HL-60 (cell line): Measurements from ENCODE around the gene RFX8.

ENCODE experiments used
- DNase-seq, 2 experiments: peaks; one replicate each; pipeline ENCODE4 v3.0.0-alpha.2; 2010 to 2020; ENCODE audit warnings: low read depth in 1 of 2, low spot score in 1 of 2
- H3K27ac ChIP-seq: fragments of 250-450 bp; sonication (Bioruptor Pico); replicated peaks from 2 replicates; pipeline ENCODE4 v1.5.1; 2020; ENCODE audit warnings: mild to moderate bottlenecking, moderate library complexity
- H3K27me3 ChIP-seq: fragments of 250-450 bp; sonication (Bioruptor Pico); 2 replicates; pipeline ENCODE4 v1.5.1; 2021; ENCODE audit warnings: mild to moderate bottlenecking, moderate library complexity; ENCODE audit not compliant: insufficient read depth, poor library complexity, severe bottlenecking
- H3K4me3 ChIP-seq: replicated peaks from 2 replicates; pipeline ENCODE4 v1.5.1; 2011; ENCODE audit warnings: mild to moderate bottlenecking, control low read depth, low read length; ENCODE audit not compliant: insufficient read depth
- GABPA ChIP-seq: IDR thresholded peaks from 2 replicates; pipeline ENCODE4 v1.6.1; 2012; ENCODE audit warnings: low read depth
- POLR2AphosphoS5 ChIP-seq: IDR thresholded peaks from 2 replicates; pipeline ENCODE4 v1.6.1; 2012; ENCODE audit warnings: low read depth
- SPI1 ChIP-seq: IDR thresholded peaks from 2 replicates; pipeline ENCODE4 v1.6.1; 2012; ENCODE audit warnings: low read depth, mild to moderate bottlenecking, borderline replicate concordance
- TF ChIP-seq, protein P1 (sequence below): IDR thresholded peaks from 2 replicates; pipeline ENCODE4 v1.6.1; 2012; ENCODE audit warnings: low read depth; ENCODE audit not compliant: insufficient replicate concordance
- TF ChIP-seq, protein P2 (sequence below): IDR thresholded peaks from one replicate; pipeline ENCODE4 v1.5.1; 2011; ENCODE audit warnings: low read length, control low read depth, inconsistent platforms; ENCODE audit not compliant: insufficient read depth

Gene RFX8

DNA sequence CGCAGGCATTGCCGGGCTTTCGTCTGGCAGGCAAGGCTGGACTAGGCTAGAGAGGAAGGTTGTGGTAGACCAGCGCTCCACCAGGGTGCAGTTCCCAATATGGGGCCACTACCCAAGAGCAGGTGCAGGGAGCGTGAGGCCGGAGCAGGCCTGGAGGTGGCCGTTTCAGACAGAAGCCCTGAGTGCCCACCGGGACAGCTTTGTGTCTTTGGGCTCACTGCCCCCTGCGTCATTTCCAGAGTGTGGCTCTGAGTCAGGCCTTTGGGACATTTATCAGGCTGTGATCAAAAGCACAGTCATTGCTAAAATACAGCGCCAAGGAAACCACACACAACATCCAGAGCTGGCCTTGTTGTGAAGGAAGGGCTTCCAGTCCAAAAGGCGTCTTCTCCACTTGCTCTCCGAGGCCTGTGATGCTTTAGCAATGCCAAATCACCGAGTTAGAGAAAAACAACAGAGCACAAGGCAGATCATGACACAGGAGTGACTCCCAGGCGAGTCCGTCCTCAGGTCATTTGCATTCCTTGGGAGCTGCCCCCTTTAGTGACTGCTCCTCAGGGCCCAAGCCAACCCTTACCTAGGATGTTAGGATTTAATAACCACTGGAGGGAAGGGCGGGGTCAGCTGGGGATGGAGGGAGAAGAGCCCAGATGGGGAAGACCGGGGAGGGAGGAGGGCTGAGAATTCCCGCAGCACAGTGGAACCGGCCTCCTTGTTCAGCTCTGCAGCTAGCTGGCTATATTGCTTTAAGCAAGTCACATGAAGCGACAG lies 42.3 kb downstream of the RFX8 start:
- H3K27me3 ChIP-seq, result no peaks in the 10 kb centered on the region
- H3K4me3 ChIP-seq, result no peak overlapping the region
- TF ChIP-seq, protein P1, sequence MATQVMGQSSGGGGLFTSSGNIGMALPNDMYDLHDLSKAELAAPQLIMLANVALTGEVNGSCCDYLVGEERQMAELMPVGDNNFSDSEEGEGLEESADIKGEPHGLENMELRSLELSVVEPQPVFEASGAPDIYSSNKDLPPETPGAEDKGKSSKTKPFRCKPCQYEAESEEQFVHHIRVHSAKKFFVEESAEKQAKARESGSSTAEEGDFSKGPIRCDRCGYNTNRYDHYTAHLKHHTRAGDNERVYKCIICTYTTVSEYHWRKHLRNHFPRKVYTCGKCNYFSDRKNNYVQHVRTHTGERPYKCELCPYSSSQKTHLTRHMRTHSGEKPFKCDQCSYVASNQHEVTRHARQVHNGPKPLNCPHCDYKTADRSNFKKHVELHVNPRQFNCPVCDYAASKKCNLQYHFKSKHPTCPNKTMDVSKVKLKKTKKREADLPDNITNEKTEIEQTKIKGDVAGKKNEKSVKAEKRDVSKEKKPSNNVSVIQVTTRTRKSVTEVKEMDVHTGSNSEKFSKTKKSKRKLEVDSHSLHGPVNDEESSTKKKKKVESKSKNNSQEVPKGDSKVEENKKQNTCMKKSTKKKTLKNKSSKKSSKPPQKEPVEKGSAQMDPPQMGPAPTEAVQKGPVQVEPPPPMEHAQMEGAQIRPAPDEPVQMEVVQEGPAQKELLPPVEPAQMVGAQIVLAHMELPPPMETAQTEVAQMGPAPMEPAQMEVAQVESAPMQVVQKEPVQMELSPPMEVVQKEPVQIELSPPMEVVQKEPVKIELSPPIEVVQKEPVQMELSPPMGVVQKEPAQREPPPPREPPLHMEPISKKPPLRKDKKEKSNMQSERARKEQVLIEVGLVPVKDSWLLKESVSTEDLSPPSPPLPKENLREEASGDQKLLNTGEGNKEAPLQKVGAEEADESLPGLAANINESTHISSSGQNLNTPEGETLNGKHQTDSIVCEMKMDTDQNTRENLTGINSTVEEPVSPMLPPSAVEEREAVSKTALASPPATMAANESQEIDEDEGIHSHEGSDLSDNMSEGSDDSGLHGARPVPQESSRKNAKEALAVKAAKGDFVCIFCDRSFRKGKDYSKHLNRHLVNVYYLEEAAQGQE, result no peak
- TF ChIP-seq SPI1, result no peak
- TF ChIP-seq POLR2AphosphoS5, result no peak
- TF ChIP-seq, protein P2, sequence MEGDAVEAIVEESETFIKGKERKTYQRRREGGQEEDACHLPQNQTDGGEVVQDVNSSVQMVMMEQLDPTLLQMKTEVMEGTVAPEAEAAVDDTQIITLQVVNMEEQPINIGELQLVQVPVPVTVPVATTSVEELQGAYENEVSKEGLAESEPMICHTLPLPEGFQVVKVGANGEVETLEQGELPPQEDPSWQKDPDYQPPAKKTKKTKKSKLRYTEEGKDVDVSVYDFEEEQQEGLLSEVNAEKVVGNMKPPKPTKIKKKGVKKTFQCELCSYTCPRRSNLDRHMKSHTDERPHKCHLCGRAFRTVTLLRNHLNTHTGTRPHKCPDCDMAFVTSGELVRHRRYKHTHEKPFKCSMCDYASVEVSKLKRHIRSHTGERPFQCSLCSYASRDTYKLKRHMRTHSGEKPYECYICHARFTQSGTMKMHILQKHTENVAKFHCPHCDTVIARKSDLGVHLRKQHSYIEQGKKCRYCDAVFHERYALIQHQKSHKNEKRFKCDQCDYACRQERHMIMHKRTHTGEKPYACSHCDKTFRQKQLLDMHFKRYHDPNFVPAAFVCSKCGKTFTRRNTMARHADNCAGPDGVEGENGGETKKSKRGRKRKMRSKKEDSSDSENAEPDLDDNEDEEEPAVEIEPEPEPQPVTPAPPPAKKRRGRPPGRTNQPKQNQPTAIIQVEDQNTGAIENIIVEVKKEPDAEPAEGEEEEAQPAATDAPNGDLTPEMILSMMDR, result no peak
- TF ChIP-seq GABPA, result no peak
- DNase-seq, result no peak
- H3K27ac ChIP-seq, result no peak overlapping the region

DNA sequence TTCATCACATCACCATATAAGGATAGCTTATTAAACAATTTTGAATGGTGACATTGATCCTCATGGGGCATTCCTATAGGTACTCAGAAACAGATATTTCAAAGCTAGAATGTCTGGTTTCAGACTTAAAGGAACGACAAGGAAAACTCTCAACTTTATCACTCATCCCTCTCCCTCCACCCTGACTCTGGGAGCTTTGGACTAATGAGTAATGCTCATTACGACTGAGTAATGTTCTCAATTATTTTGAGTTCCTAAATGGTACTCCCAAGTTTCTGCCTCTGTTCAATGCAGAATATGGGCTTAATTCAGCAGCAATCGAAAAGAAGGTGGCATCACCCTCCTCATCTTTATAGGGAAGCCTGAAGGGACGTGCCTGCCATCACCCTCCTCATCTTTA lies 43.4 kb downstream of the RFX8 start:
- no peak for TF ChIP-seq GABPA
- TF ChIP-seq, protein P2, result no peak
- no peak for TF ChIP-seq POLR2AphosphoS5
- no peak for TF ChIP-seq SPI1
- TF ChIP-seq, protein P1, result no peak
- no peak overlapping the region for H3K4me3 ChIP-seq
- no peaks in the 10 kb centered on the region for H3K27me3 ChIP-seq
- DNase-seq, result no peak
- no peak overlapping the region for H3K27ac ChIP-seq

DNA sequence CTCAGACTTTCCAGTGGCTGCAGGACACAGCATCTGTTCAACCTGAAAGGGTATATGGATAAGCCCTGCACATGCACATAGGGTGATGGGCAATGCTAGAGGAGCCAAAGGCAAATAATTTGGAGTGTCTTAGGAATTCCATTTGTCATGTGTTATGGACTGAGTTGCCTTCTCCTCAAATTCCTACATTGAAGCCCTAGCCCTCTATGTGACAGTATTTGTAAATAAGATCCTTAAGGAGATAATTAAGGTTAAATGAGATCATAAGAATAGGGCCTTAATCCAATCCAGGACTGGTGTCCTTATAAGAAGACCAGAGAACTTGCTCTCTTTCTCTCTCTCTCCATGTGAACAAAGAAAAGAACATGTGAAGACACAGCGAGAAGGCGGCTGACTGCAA lies 44.8 kb downstream of the RFX8 start:
- no peak overlapping the region for H3K27ac ChIP-seq
- DNase-seq, result no peak
- no peaks in the 10 kb centered on the region for H3K27me3 ChIP-seq
- H3K4me3 ChIP-seq, result no peak overlapping the region
- no peak for TF ChIP-seq SPI1
- TF ChIP-seq, protein P2, result no peak

DNA sequence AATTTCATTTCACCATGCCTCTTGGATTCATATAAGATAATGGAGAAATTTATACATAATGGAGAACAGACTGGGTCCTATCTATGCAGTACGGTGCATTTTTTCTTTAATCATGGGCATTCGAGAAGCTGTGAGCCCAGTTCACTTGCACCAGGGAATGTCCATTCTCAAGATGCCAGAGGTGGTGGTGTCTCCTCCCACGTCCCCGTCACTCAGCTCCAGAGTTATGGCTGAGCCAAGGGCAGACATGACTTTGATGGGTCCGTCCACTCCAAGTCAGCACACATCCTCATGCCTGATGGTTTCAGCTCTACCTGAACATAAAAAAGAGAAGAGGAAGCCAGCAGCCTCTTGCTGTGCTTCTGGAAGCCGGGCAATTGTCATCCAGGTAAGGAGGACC lies 45.5 kb downstream of the RFX8 start:
- H3K4me3 ChIP-seq, result no peak overlapping the region
- no peaks in the 10 kb centered on the region for H3K27me3 ChIP-seq
- TF ChIP-seq, protein P2, result no peak
- TF ChIP-seq GABPA (no peak), POLR2AphosphoS5 (no peak), SPI1 (no peak)
- TF ChIP-seq, protein P1, result no peak

More for the DNA sequence above, 45.5 kb downstream of the RFX8 start:
- no peak for DNase-seq
- no peak overlapping the region for H3K27ac ChIP-seq
